Mesenteric fat pad (tissue), 1 donor: Measurements from ENCODE around the gene LAMA2. TPM values are rescaled to one million over a fixed set of nuclear protein-coding genes. Genes with fewer than 3 reads are reported as not detected.

Experiments used
- DNase-seq: peaks from one replicate; pipeline ENCODE4 v3.0.0-alpha.2; 2020; ENCODE audit warnings: low spot score
- total RNA-seq: library from RNA; stranded (reverse); fragmentation: NEBNext Ultra II Directional; extraction: Animal tissue kit (Norgen Biotek cat#: 25700); gene quantifications from one replicate; pipeline ENCODE4 v1.2.1, GENCODE V29; 2021
- donor health status: DM: yes; HTN: yes; CAD: no.

The LAMA2 gene
- total RNA-seq, 1 donor from 2014 or later = 82.9 TPM

DNA sequence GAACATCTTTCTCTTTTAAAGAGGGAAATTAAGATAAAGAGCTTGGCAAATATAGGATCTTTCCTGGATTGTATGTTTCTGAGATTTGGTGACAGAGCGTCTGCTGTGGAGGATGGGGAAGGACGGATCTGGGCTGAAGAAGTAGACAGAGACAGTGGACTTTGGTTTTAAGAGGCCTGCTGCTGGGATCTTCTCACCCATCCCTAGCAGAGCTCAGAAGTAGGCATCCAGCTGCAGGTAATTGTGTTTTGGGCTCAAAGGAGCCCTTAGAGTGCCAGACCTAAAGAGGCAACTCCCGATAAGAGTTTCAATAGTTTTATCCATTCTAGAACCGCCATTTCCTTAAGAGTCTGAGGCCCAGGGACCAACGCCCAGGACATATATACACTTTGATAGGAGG, 20.8 kb downstream of the LAMA2 start:
- DNase-seq = no peak

DNA sequence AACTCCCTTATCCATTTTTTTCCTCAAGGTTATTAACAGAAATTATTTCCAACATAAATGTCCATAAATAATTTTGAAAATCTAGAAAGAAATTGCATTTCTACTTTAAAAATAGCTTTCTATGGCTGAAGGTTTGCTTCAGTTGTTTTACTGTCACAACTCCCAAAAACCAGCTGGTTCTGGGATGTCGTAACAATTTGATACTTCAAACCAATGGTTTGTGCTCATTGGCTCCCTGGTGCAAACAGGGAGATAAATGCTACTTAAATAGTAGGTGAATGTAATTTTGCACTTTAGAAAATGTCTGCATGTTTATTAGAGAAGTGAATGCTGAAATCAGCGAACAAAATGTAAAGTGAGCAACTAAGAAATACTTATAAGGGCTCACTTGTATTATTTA, 31.1 kb downstream of the LAMA2 start:
- DNase-seq = no peak

DNA sequence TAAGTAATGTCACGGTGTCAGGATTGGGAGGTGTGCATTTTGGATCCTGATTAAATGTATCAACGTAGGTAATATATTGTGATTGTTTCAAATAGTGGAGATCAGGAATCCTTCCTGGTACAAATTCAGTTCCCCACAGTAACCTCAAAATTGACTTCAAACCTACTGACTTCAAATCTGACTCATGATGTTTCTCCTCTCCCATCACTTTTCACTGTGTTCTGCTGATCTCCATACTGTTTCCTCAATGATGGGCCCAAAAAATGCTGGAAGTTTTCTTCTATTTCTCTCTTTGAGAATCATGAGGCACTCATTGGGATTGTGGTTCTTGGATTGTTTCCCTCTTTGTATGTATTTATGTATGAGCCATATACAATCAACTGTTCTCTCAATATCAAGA, 35.9 kb downstream of the LAMA2 start:
- no peak for DNase-seq

DNA sequence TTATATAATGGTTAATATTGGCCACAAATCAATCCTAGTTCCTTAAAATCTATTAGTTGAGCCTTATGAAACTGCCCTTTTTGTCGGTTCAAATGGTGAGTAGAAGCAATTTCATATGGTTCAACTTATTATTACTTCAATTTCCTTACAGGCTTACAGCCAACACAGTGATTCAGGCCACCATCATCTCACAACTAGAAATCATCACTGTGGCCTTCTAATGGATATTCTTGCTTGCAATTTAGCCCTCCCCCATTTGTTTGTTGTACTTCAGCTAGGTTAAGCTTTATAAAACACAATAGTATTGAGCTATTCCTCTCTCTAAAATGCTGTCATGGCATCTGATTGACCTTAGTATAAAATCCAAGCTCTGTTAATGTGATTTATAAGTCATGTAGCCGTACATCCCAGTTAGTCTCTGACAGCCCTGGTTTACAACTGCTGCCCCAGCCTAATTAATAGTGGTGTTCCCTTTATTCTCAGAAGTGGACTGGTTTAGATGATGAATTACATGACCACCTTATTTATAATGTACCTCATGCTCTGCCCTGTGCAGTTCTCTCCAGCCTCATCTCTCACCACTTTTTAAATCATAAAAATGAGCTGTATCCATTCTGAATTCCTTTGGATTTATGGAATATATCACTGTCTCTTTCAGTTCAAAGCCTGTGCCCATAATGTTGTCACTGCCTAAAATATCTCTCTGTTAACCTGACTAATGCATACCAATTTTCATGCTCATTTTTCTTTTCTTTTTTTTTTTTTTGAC, 36.7 kb downstream of the LAMA2 start:
- no peak for DNase-seq

DNA sequence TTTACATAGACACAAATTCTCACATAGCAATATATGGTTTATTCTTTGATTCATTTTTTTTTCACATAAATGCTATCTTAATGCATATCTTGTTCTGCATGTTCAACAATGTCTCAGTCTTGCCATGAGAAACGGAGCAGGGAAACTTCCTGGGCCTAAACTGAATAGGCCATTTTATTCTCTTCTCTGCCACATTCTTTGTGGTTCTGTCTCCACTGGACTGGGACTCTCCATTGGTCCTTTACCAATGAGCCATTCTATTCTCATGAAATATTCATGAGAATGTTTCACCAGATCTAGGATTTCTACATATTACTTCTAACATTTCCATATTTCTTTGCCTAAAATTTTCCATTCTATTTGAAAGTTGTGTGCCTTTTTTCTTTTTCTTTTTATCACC, 42.8 kb downstream of the LAMA2 start:
- DNase-seq = no peak

DNA sequence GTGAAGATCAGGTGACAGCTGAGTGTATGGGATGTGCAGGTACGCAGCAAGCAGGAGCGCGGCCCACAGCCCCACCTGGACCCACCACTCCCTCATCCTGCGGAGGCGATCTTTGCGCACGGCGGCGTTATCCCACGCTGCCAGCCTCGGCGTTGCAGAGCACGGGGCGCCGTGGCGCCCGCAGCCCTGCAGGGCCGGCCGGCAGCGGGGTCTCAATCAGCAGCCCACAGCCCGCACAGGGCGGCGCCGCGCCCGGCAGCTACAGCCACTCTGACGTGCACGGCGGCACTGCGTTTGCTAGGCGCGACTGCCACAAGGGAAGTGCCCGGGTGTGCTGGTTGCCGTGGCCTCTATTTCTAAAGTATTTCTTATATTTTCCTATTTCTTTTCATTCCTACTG, 46.9 kb downstream of the LAMA2 start:
- no peak for DNase-seq

DNA sequence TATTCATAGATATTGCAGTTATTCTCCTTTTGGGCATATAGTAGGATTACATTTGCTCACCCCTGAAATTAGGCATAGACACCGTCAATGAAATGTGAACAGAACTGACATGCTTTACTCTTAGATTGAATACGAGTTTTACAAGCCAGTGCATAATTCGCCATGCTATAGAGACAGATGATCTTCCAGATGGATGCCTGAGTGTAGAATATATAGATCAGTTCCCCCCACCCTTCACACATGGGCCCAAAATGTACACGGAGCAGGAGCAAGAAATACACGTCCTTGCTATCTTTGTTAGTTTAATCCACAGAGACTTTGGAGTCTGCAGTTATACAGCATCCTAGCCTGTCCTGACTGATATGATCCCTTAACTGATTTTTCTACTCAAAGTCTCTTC, 47.4 kb downstream of the LAMA2 start:
- DNase-seq = no peak

DNA sequence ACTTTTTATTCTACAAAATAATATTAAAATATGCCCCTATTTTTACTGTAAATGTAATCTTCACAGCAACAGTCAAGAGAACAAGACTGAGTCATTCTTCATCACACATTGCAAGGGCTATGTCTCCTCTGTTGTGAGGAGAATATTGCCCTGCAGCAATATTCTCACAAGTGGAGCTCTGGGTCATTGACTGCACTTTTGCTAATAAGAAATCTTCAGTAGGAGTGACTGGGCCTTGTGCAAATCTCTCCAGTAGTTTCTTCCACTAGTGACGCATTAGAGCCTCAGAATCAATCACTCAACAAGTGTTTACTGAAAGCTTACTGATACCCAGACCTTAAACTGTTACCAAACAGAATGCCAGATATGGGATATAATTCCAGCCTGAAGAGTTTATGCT, 49.1 kb downstream of the LAMA2 start:
- no peak for DNase-seq

DNA sequence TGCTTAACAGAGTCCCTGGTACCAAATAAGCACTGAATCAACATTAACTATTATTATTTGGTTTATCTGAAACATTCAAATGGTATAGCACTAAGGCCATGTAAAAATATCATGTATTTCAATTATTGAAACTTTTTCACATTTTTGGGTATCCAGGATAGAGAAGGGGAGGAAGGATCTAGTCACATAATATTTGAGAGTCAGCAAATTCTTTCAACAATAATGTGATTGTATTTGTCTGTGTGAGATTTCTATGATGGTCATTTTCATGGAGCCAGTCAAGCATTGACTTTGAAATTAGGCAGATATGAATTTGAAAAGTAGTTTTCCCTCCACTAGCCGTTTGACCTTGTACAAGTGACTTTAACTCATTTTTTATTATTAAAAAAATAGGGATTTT, 67.9 kb downstream of the LAMA2 start:
- DNase-seq = no peak

DNA sequence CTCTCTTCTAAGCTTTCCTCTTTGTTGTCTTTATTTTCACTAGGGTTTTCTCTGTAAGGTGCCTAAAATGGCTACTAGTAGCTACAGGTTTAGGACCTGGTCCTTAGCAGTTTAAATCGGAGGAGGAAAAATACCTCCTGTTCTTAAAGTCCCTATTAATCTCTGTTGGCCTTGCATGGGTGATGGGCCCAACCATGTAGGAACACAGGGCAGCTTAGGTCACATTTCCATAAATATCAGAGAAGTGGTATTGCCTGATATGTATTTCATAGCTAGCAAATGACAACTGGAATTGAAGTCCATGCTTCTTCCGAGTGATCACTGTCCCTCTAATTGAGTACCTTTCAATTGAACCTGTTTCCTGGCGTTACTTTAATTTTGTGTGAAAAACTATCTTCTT, 70.0 kb downstream of the LAMA2 start:
- DNase-seq = no peak

DNA sequence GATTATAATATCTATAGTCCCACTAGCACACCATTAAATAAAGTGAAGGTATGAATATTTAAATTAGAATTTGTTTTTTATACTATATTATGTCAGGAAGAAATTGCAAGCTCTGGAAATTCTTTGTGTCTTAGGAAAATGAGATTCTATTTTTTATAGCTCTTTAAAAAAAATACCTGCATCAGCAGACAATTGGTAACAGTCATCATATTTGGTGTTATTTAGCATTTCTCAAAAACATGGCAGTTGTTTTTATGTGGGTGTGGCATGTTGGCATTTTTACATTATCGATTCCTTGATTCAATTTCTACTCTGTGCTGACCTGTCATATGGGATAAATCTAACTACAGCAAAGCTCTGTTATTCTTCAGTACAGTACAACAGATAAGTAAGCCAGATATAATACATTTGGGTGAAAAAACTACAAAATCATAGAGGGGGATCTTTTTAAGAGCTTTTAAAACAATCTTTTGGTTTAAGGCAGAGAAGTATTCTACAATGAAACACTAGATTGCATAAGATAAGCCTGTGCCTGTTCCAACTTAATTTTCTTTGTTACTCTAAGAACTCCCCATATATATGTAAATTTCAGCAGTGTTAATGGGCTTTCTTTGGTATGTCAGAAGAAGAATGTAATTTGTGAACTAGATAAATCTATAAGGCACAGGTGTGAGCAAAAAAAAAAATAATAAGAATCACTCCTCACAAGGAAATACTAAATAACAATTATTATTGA, 71.5 kb downstream of the LAMA2 start:
- no peak for DNase-seq

DNA sequence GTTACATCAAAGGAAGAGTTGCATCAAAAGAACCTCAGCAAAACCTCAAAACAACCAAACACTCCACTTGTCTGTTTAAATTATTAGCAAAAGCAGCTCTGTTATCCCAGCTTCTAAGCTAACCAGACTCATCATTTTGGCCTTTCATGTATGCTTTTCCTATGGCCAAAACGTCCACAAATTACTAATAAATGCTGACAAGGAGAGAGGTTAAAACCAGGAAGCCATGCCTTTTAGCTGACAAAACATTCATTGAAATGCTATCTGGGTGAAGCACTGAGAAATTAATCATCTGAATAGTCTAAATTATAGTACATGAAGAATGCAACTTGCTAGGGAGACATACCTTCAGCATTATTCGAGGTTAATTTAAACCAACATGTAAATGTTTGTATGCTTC, 80.6 kb downstream of the LAMA2 start:
- no peak for DNase-seq

DNA sequence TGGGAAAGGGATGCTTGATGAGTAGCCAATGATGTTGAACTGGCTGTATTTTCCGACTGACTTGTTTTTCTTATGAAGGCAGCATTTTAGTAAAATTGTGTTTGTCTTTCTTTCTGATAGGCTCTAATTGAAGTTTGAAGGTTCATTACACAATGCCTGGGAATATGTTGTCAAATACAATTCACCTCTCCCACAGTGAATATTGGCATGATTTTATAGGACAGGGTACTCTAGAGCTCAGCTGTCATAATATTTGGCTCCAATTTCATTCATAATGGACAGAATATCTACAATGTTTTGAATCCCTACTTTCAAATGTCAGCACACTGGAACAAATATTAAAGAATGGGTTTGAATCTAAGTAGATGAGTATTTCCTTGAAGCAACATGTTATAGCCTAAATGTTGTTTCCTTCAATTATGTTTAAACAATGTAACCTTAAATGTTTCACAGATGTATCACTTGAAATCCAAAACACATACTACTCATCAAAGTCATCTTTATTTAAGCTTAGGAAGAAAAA, 81.4 kb downstream of the LAMA2 start:
- no peak for DNase-seq

DNA sequence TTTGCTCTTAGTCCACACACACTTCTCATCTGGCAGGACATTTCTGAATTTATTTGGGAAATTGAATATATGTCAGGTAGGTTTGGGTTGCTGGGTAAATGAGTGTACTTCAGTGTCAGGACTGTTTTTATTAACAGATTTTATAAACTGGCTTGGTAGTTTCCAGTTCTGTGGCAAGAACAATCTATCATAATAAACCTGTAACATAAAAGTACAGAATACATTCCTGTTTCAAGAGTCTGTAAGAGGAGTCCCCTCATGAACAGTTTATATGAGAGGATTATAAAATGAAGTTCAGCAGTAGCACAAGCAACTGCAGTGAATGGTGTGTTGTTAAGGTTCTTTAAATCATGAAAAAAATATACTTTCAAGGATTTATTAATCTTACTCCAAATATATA, 81.8 kb downstream of the LAMA2 start:
- DNase-seq = no peak

DNA sequence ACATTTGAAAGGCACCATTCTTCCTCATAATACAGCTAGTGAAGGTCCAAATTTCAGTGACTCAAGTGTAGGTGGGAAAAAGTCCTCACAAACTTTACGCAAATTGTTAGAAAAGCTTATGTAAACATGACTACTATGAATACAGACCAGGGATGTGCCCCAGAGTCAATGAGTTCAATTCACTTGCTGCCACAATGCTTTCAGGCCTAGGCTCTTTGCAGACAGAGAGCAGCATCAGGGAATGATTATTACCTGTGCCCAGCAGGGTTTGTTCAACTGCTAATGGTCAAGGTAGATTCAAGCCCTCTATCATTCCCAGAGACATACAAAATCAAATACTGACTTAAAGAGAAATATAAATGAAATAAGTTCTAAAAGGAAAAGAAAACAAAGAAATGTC, 84.0 kb downstream of the LAMA2 start:
- DNase-seq = no peak

DNA sequence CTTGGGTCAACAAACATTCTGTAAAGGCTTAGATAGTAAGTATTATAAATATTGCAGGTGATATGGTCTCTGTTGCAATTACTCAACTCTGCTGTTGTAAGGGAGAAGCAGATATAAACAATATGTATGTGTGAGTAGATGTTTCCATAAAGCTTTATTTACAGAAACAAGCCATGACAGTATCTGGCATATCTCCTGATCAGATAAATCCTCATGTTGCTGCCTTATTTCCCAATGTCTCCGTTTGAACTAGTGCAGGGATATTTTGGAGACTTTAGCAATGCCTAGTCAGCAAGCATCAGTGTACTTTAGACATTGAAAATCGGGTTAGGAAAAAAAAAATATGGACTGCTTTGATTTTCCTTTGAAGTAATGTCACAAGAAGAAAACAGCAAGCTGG, 96.1 kb downstream of the LAMA2 start:
- no peak for DNase-seq

DNA sequence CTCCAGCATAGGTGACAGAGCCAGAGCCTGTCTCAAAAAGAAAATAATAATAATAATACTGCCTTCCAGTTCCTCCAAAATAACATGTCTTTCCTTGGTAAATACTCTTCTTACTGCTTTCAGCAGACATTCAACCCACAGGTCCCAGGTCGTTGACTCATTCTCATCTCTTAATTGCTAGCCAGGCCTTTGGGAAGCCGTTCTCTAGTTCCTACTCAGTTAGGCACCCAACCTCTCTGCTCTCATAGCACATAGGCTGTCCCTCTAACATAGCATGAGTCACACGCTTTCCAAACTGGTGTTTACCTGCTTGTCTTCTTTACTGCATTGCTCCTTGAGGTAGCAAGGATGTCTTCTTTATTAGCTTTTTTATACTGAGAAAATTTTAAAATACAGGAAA, 98.8 kb downstream of the LAMA2 start:
- no peak for DNase-seq

DNA sequence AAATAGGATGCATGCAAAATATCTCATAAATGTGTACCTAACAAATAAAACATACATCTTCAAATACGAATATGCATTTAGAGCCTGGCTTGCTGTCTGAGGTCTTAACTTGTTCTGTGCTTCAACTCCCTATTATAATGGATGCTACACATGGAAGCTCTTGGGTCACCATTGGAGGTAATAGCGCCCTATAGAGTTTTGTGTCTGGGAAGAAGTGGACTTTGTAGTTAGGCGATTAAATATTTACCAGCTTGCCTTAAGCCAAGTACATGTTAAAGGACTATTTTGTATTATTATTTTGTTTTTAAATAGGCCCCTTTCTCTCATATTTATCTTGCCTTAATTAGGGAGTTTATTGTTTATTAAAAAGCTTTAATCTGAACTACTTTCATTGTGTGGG, 107.4 kb downstream of the LAMA2 start:
- no peak for DNase-seq

DNA sequence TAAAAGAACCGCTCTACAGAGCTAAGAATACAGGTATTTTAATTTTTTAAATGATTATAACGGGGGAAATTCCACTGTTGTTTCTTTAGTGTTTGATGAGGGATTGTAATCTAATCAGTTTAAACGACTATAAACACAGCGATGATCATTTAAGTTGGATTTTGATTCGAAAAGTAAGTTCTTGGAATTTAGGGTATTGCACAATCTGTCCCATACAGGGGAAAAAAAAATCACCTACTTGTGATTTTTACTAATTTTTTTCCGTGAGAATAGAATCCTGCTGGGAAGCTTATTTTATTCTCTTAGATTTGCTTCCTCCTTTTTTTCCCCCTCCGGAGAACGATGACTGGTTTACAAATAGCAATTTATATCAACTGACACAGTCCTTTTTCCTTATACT, 108.0 kb downstream of the LAMA2 start:
- DNase-seq = no peak

DNA sequence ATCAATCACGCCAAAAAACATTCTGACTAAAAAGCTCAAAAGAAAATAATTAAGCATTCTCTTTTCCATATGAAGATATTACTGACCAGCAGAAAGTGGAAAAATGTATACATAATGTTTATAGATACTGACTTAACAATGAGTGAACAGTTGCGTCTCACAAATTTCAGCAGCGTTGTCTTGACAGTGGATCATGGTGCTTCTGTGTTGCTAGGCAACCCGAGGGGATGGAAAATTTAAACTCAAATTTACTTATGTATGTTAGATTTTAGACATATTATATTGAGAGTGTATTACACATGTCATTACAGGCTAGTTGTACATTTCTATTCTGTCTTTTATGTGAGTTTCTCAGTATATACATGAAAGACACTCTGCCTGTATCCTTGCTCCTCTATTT, 110.2 kb downstream of the LAMA2 start:
- DNase-seq = no peak

DNA sequence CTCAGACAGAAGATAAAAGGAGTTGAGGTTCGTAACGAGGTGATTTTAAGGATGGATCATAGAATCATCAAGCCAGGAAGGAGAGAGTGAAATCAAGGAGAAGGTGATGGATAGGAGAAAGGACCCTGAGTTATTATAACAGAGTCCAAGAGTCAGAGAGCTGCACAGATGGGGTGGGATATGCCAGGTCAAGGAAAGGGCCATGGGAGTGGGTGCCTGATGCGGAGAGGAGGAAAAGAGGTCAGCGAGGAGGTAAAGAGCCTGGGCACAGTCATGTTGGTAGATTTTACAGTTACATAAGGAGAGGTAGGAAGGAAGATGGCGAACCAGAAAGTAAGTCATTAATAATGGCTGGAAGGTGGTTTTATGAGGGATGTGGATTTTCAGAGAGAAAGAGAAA, 114.9 kb downstream of the LAMA2 start:
- DNase-seq = no peak

DNA sequence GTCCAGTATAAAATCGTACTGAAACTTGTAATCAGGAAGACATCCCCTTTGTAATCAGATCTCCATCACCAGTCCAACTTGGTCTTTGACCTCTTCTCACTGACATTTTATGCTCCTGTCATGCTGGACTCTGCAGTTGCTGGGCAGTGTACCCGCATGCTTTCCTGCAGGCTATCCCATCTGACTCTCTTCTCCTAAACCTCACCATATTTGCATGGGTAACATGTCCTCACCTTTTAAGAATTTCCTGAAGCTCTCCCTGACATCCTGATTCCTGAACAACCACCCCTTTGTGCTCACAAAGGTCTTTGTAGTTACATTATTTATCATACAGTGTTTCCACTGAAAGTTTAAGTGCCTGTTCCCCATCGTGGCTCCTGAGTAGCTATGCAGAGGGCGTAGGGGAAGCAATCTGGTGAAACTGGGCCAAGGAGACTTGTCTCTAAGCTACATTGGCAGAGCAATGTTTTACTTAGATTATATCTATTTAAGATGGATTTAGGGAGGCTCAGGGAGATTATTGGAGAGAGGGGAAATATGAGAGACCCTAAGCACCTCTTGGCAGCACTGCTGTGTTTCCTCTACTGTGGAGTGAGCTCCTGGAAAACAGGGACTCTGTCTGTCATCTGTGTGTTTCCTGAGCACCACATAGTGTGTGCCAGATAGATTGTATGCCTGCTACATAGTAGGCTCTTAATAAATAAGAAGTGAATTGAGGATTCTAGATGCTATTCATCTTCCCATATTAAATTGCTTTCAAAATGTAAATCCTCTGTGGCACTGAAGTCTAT, 124.0 kb downstream of the LAMA2 start:
- no peak for DNase-seq
